Loucy (cell line): ENCODE results near the gene AMN.

Experiments
- H2AFZ ChIP-seq: fragments of 200-600 bp; sonication (generic); 2 replicates; pipeline ENCODE4 v1.6.0; 2016; ENCODE audit warnings: antibody characterized with exemption, mild to moderate bottlenecking, low read length, moderate library complexity
- H3F3A ChIP-seq: fragments of 200-600 bp; 2 replicates; pipeline ENCODE4 v1.6.0; 2016; ENCODE audit warnings: antibody characterized with exemption, low read depth, mild to moderate bottlenecking
- H3K27me3 ChIP-seq: fragments of 200-600 bp; sonication (generic); 2 replicates; pipeline ENCODE4 v1.6.1; 2014; ENCODE audit warnings: low read length, mild to moderate bottlenecking; ENCODE audit not compliant: insufficient read depth, poor library complexity, severe bottlenecking
- H3K36me3 ChIP-seq: fragments of 200-600 bp; sonication (generic); 2 replicates; pipeline ENCODE4 v1.6.1; 2016; ENCODE audit warnings: low read length; ENCODE audit not compliant: insufficient read depth
- H3K4me1 ChIP-seq: fragments of 200-600 bp; sonication (generic); 2 replicates; pipeline ENCODE4 v1.5.1; 2014; ENCODE audit warnings: low read length, mild to moderate bottlenecking; ENCODE audit not compliant: insufficient read depth, poor library complexity, severe bottlenecking
- H3K4me2 ChIP-seq: fragments of 200-600 bp; sonication (generic); 2 replicates; pipeline ENCODE4 v1.6.0; 2014; ENCODE audit warnings: antibody characterized with exemption, low read length, low read depth, mild to moderate bottlenecking; ENCODE audit not compliant: poor library complexity, severe bottlenecking
- H3K4me3 ChIP-seq: fragments of 200-600 bp; sonication (generic); 2 replicates; pipeline ENCODE4 v1.5.1; 2014; ENCODE audit warnings: low read length, mild to moderate bottlenecking, mixed read lengths; ENCODE audit not compliant: poor library complexity, severe bottlenecking
- H3K79me2 ChIP-seq: fragments of 200-600 bp; sonication (generic); 2 replicates; pipeline ENCODE4 v1.6.1; 2014; ENCODE audit warnings: low read length; ENCODE audit not compliant: insufficient read depth
- H3K9ac ChIP-seq: fragments of 200-600 bp; sonication (generic); 2 replicates; pipeline ENCODE4 v1.6.0; 2014; ENCODE audit warnings: mild to moderate bottlenecking, low read depth, low read length, moderate library complexity; ENCODE audit not compliant: poor library complexity, severe bottlenecking
- H3K9me2 ChIP-seq: fragments of 200-600 bp; sonication (generic); replicated peaks from 2 replicates; pipeline ENCODE4 v1.6.1; 2016; ENCODE audit warnings: low read depth, low read length, mixed read lengths
- H3K9me3 ChIP-seq: fragments of 200-600 bp; sonication (generic); 2 replicates; pipeline ENCODE4 v1.6.1; 2014; ENCODE audit warnings: mild to moderate bottlenecking, antibody characterized with exemption, low read length, low read depth; ENCODE audit not compliant: insufficient read depth
- H4K20me1 ChIP-seq: fragments of 200-600 bp; sonication (generic); 2 replicates; pipeline ENCODE4 v1.6.0; 2014; ENCODE audit warnings: antibody characterized with exemption, low read length, mild to moderate bottlenecking; ENCODE audit not compliant: insufficient read depth, poor library complexity, severe bottlenecking
- CTCF ChIP-seq: fragments of 200-600 bp; sonication (generic); conservative IDR thresholded peaks from 2 replicates; pipeline ENCODE4 v1.5.1; 2014; ENCODE audit warnings: mild to moderate bottlenecking, antibody characterized with exemption, low read length
- EZH2phosphoT487 ChIP-seq: fragments of 200-600 bp; IDR thresholded peaks from 2 replicates; pipeline ENCODE4 v1.6.1; 2018; ENCODE audit warnings: antibody characterized with exemption, mild to moderate bottlenecking, moderate library complexity, borderline replicate concordance

The AMN gene

DNA sequence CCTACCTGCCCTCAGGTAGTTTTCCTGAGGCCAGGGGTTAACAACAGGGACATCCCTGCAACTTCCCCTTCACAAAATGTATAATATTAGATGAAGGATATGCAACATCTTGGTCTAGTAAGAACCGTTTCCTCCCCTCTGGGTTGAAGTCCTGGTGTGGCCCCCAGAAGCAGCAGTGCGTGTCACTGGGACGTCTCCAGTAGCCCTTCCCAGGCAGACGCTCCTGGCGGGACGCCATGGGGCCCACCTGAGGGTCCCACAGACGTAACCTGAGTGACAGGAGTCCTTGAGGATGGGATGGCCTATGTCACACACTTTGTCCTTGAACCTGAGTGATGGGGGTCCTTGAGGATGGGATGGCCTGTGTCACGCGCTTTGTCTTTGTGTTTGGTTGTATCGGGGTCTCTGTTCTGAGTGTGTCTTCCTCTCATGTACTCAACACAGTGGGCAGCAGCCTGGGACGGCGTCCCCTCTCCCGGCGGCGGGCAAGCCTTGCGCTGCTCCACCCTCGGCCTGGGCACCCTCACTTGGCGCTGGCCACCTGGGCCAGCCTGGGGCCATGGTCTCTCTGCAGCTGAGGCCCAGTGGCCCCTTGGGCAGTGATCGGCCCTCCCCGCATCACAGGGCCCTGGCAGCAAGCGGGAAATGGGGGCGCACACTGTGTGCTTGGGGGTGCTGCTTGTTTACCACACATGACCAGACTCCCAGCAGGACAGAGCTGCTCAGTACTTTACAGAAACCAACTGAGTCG, 14.3 kb upstream of the AMN start:
- peaks cover 10% of the 10 kb centered on the region; the same call in 1 of the 2 replicates for H3K36me3 ChIP-seq

DNA sequence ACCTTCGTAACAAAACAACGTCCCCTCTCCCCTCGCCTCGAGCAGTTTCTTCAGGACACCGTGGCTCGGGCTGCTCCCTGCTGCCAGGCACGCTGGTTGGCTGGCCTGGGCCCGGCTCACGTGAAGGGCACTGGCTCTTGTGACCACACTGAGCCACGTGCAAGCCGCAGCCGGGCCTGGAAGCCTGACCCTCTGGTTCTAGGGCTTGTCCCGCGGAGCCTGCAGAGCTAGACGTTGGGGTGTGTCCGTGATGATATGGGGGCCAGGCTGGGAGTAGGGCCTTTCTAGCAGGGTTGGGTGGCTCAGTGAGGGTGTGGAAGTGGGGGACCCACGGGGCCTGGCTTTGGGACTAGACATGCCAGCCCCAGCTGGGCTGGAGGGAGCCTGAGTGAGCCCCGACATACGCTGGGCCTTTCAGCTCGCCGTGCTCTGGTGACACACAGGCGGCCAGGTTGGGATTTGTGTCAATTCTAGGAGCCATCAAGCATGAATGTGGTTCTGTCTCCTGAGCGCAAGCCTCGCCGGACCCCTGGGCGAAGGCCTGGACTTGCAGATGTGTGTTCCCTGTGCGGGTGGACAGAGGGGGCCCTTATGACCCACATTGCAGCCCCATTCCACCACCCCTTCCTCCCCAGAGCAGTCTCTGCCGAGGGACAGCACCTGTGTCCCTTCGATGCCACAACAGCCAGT, 13.6 kb upstream of the AMN start:
- H4K20me1 ChIP-seq, result no peaks in the 10 kb centered on the region
- H3F3A ChIP-seq, result no peaks in the 10 kb centered on the region
- TF ChIP-seq EZH2phosphoT487 (no peak), CTCF (no peak)
- H3K9ac ChIP-seq, result no peak overlapping the region
- no peaks in the 10 kb centered on the region for H3K79me2 ChIP-seq
- no peak overlapping the region for H3K4me2 ChIP-seq
- H3K27me3 ChIP-seq, result no peaks in the 10 kb centered on the region
- no peak overlapping the region for H2AFZ ChIP-seq
- peaks cover 10% of the 10 kb centered on the region; the same call in 1 of the 2 replicates for H3K36me3 ChIP-seq
- no peaks in the 10 kb centered on the region for H3K4me1 ChIP-seq
- no peaks in the 10 kb centered on the region for H3K9me3 ChIP-seq
- no peaks in the 10 kb centered on the region for H3K9me2 ChIP-seq
- no peak overlapping the region for H3K4me3 ChIP-seq

More for the DNA sequence above, 14.3 kb upstream of the AMN start:
- no peaks in the 10 kb centered on the region for H4K20me1 ChIP-seq
- no peaks in the 10 kb centered on the region for H3K27me3 ChIP-seq
- no peaks in the 10 kb centered on the region for H3K79me2 ChIP-seq
- H3K9me3 ChIP-seq, result no peaks in the 10 kb centered on the region
- H3K9me2 ChIP-seq, result no peaks in the 10 kb centered on the region
- H2AFZ ChIP-seq, result no peak overlapping the region
- no peaks in the 10 kb centered on the region for H3F3A ChIP-seq
- no peak overlapping the region for H3K9ac ChIP-seq
- H3K4me1 ChIP-seq, result no peaks in the 10 kb centered on the region
- TF ChIP-seq EZH2phosphoT487 (no peak), CTCF (no peak)
- H3K4me2 ChIP-seq, result no peak overlapping the region
- H3K4me3 ChIP-seq, result no peak overlapping the region

DNA sequence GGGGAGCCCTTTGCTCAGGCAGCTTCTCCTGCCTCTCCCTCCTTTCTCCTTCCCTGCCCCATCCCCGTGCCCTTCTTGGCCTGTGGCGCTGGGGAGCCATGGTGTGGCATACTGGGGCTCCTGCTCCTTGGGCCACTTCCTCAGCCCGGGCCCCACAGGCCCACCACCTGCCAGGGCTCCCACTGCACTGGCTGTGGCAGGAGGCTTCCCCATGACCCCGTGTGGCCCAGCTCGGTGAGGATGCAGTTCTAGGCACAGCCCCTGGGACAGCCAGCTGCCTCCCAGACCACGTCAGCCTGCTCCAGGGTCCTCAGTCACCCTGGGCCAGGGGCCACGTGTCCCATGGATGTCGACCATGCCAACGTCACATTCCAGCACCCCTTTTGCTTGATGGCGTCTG, 13.0 kb upstream of the AMN start:
- Histone ChIP-seq H3K36me3 (peaks cover 10% of the 10 kb centered on the region; the same call in 1 of the 2 replicates), H2AFZ (no peak overlapping the region), H3K4me3 (no peak overlapping the region), H3K9me3 (no peaks in the 10 kb centered on the region), H3K9ac (no peak overlapping the region), H3F3A (no peaks in the 10 kb centered on the region), H3K79me2 (no peaks in the 10 kb centered on the region), H4K20me1 (no peaks in the 10 kb centered on the region), H3K9me2 (no peaks in the 10 kb centered on the region), H3K4me1 (peaks cover 5% of the 10 kb centered on the region), H3K27me3 (no peaks in the 10 kb centered on the region), H3K4me2 (no peak overlapping the region)
- TF ChIP-seq EZH2phosphoT487 (no peak), CTCF (no peak)
